GM10266 (cell line): ENCODE measurements around the gene EP300.

Source experiments
- DNase-seq: peaks from one replicate; pipeline ENCODE4 v3.0.0; 2012; ENCODE audit errors: extremely low spot score
- CTCF ChIP-seq: IDR thresholded peaks from 2 replicates; pipeline ENCODE4 v1.5.1; 2012; ENCODE audit warnings: mild to moderate bottlenecking, low read depth; ENCODE audit not compliant: control insufficient read depth, insufficient read depth; ENCODE audit errors: missing control alignments

Gene EP300

GRCh38 chr22:41074941-41075710 is 17.3 kb upstream of the EP300 start:
- no peak for TF ChIP-seq CTCF
- no peak for DNase-seq

- no peak for TF ChIP-seq CTCF
- no peak for DNase-seq
These were observed 16.4 kb upstream of the EP300 start for GRCh38 chr22:41075946-41076345.

GRCh38 chr22:41076857-41077256 is 15.5 kb upstream of the EP300 start:
- TF ChIP-seq CTCF: no peak
- no peak for DNase-seq

GRCh38 chr22:41078931-41079330 is 13.5 kb upstream of the EP300 start:
- TF ChIP-seq CTCF: no peak
- no peak for DNase-seq

GRCh38 chr22:41085842-41086241 is 6.5 kb upstream of the EP300 start:
- DNase-seq: no peak
- TF ChIP-seq CTCF: no peak

GRCh38 chr22:41091132-41092022 is 1.0 kb upstream of the EP300 start:
- no peak for TF ChIP-seq CTCF
- peak; percentile 99 for DNase-seq

- TF ChIP-seq CTCF: no peak
- peak; percentile 42 for DNase-seq
These were observed 537 bp downstream of the EP300 start for GRCh38 chr22:41092847-41093411.
